OCI-LY1 (cell line): ENCODE measurements around the gene AGAP3.

Experiments used
- EZH2 ChIP-seq: fragments of 200-600 bp; sonication (generic), shearing (Covaris generic); IDR thresholded peaks from 2 replicates; pipeline ENCODE4 v1.8.0; 2017; ENCODE audit warnings: borderline replicate concordance, mixed run types, mild to moderate bottlenecking, antibody characterized with exemption, low read length, moderate library complexity, mixed read lengths
- TF ChIP-seq, protein P1 (sequence below): fragments of 200-600 bp; sonication (generic), shearing (Covaris generic); IDR thresholded peaks from 2 replicates; pipeline ENCODE4 v1.5.1; 2017; ENCODE audit warnings: mild to moderate bottlenecking, antibody characterized with exemption, low read length, moderate library complexity, mixed read lengths

DNA sequence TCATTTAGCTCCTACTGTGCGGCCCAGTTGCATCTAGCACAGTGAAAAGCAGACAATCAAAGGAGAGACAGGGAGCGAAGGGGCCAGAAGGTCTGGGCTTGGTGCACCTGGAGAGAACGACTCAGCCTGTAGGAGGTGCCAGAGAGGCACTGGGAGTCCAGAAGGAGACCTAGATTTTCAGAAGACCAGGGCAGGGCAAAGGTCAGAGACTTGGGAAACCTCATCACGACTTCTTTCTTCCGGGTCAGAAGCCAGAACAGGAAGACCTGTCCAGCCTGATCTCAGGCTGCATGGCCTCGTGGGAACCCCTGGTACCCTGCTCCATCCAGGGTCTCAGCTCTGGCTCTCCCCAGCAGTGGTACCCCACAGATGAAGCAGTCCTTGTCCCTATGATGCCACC is 5.2 kb downstream of the AGAP3 start:
- TF ChIP-seq, protein P1, sequence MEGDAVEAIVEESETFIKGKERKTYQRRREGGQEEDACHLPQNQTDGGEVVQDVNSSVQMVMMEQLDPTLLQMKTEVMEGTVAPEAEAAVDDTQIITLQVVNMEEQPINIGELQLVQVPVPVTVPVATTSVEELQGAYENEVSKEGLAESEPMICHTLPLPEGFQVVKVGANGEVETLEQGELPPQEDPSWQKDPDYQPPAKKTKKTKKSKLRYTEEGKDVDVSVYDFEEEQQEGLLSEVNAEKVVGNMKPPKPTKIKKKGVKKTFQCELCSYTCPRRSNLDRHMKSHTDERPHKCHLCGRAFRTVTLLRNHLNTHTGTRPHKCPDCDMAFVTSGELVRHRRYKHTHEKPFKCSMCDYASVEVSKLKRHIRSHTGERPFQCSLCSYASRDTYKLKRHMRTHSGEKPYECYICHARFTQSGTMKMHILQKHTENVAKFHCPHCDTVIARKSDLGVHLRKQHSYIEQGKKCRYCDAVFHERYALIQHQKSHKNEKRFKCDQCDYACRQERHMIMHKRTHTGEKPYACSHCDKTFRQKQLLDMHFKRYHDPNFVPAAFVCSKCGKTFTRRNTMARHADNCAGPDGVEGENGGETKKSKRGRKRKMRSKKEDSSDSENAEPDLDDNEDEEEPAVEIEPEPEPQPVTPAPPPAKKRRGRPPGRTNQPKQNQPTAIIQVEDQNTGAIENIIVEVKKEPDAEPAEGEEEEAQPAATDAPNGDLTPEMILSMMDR = peak; percentile 88
- no peak for TF ChIP-seq EZH2
